Measurements from ENCODE around the gene FBXL12.

Gene FBXL12

GRCh38 chr19:9856609-9857008 lies 37.7 kb upstream of the FBXL12 start:
- Histone ChIP-seq H3K27ac (ENCODE audit: low read depth, low read length, poor library complexity, severe bottlenecking) (no peak overlapping the region), H3F3A (ENCODE audit: insufficient read depth, low read length) (no peaks in the 10 kb centered on the region), H2AFZ (ENCODE audit: low read length) (no peak overlapping the region), H3K4me3 (ENCODE audit: low read depth, low read length, poor library complexity, severe bottlenecking) (no peak overlapping the region), H3K9me2 (ENCODE audit: low read depth, low read length) (no peaks in the 10 kb centered on the region), H3K79me2 (ENCODE audit: insufficient read depth, low read length) (no peaks in the 10 kb centered on the region), H3K27me3 (ENCODE audit: insufficient read depth, low read length) (no peaks in the 10 kb centered on the region), H3K4me1 (ENCODE audit: insufficient read depth, low read length, severe bottlenecking) (no peaks in the 10 kb centered on the region), H3K4me2 (ENCODE audit: low read length) (no peak overlapping the region), H3K9me3 (ENCODE audit: low read length) (no peaks in the 10 kb centered on the region), H4K20me1 (ENCODE audit: insufficient read depth, low read length) (no peaks in the 10 kb centered on the region), H3K36me3 (ENCODE audit: insufficient read depth, low read length) (no peaks in the 10 kb centered on the region), H3K9ac (ENCODE audit: low read length) (no peak overlapping the region)
- no peak for TF ChIP-seq EZH2 (IDR thresholded peaks at IDR 0.05; ENCODE audit: borderline replicate concordance, low read length)

GRCh38 chr19:9854282-9854846 lies 35.5 kb upstream of the FBXL12 start:
- TF ChIP-seq CTCF (IDR thresholded peaks at IDR 0.05; ENCODE audit: low read length): no peak
- TF ChIP-seq EZH2 (IDR thresholded peaks at IDR 0.05; ENCODE audit: borderline replicate concordance, low read length): no peak
- Histone ChIP-seq H3F3A (ENCODE audit: insufficient read depth, low read length) (no peaks in the 10 kb centered on the region), H3K9ac (ENCODE audit: low read length) (no peak overlapping the region), H3K27ac (ENCODE audit: low read depth, low read length, poor library complexity, severe bottlenecking) (no peak overlapping the region), H3K4me3 (ENCODE audit: low read depth, low read length, poor library complexity, severe bottlenecking) (no peak overlapping the region), H3K27me3 (ENCODE audit: insufficient read depth, low read length) (no peaks in the 10 kb centered on the region), H3K4me2 (ENCODE audit: low read length) (no peak overlapping the region), H3K36me3 (ENCODE audit: insufficient read depth, low read length) (no peaks in the 10 kb centered on the region), H2AFZ (ENCODE audit: low read length) (no peak overlapping the region), H3K79me2 (ENCODE audit: insufficient read depth, low read length) (no peaks in the 10 kb centered on the region), H4K20me1 (ENCODE audit: insufficient read depth, low read length) (no peaks in the 10 kb centered on the region), H3K9me2 (ENCODE audit: low read depth, low read length) (no peaks in the 10 kb centered on the region), H3K9me3 (ENCODE audit: low read length) (no peaks in the 10 kb centered on the region), H3K4me1 (ENCODE audit: insufficient read depth, low read length, severe bottlenecking) (no peaks in the 10 kb centered on the region)

GRCh38 chr19:9850235-9850959 lies 31.5 kb upstream of the FBXL12 start:
- Histone ChIP-seq H3K4me2 (ENCODE audit: low read length) (no peak overlapping the region), H3K9me2 (ENCODE audit: low read depth, low read length) (no peaks in the 10 kb centered on the region), H3K9me3 (ENCODE audit: low read length) (no peaks in the 10 kb centered on the region), H4K20me1 (ENCODE audit: insufficient read depth, low read length) (no peaks in the 10 kb centered on the region), H3K9ac (ENCODE audit: low read length) (no peak overlapping the region), H2AFZ (ENCODE audit: low read length) (no peak overlapping the region), H3K27ac (ENCODE audit: low read depth, low read length, poor library complexity, severe bottlenecking) (no peak overlapping the region), H3K4me3 (ENCODE audit: low read depth, low read length, poor library complexity, severe bottlenecking) (no peak overlapping the region), H3K79me2 (ENCODE audit: insufficient read depth, low read length) (no peaks in the 10 kb centered on the region), H3K36me3 (ENCODE audit: insufficient read depth, low read length) (peaks cover 32% of the 10 kb centered on the region), H3F3A (ENCODE audit: insufficient read depth, low read length) (no peaks in the 10 kb centered on the region), H3K4me1 (ENCODE audit: insufficient read depth, low read length, severe bottlenecking) (no peaks in the 10 kb centered on the region), H3K27me3 (ENCODE audit: insufficient read depth, low read length) (no peaks in the 10 kb centered on the region)
- TF ChIP-seq CTCF (IDR thresholded peaks at IDR 0.05; ENCODE audit: low read length): no peak
- TF ChIP-seq EZH2 (IDR thresholded peaks at IDR 0.05; ENCODE audit: borderline replicate concordance, low read length): no peak

All from OCI-LY1 (cell line).